HUES64 (cell line): Measurements from ENCODE around the gene SEC23A.

Source experiments
- H3K27ac ChIP-seq: 2 replicates; pipeline ENCODE4 v1.7.0; 2013; ENCODE audit warnings: low read depth, low read length, inconsistent platforms
- H3K27me3 ChIP-seq: 2 replicates; pipeline ENCODE4 v1.6.1; 2013; ENCODE audit warnings: mild to moderate bottlenecking, low read length; ENCODE audit not compliant: insufficient read depth
- H3K36me3 ChIP-seq: 2 replicates; pipeline ENCODE4 v1.6.1; 2013; ENCODE audit warnings: mild to moderate bottlenecking, low read length; ENCODE audit not compliant: insufficient read depth
- H3K4me1 ChIP-seq: 2 replicates; pipeline ENCODE4 v1.6.1; 2013; ENCODE audit warnings: mild to moderate bottlenecking, low read length, moderate library complexity; ENCODE audit not compliant: insufficient read depth
- H3K4me3 ChIP-seq: 2 replicates; pipeline ENCODE4 v1.5.1; 2013; ENCODE audit warnings: mild to moderate bottlenecking, low read length, moderate library complexity
- H3K9ac ChIP-seq: 2 replicates; pipeline ENCODE4 v1.6.1; 2013; ENCODE audit warnings: mild to moderate bottlenecking, low read depth, low read length
- H3K9me3 ChIP-seq: 2 replicates; pipeline ENCODE4 v1.6.1; 2013; ENCODE audit warnings: low read depth, low read length; ENCODE audit not compliant: insufficient read depth
- WGBS: fragments of 150-250, 120-280 bp; methylation state at CpG from one replicate; pipeline ENCODE4 v1.1.7; 2013; ENCODE audit warnings: missing lambda C conversion rate; 5-methylcytosine and 5-hydroxymethylcytosine counted together

The SEC23A gene

GRCh38 chr14:39006721-39007410, 96.2 kb downstream of the SEC23A start:
- Histone ChIP-seq H3K36me3 (no peaks in the 10 kb centered on the region), H3K4me1 (no peaks in the 10 kb centered on the region), H3K9me3 (no peaks in the 10 kb centered on the region), H3K9ac (no peak overlapping the region), H3K4me3 (no peak overlapping the region), H3K27ac (no peak overlapping the region), H3K27me3 (no peaks in the 10 kb centered on the region)
- 94% methylated on average over 3 of the region's 4 CpGs for WGBS

GRCh38 chr14:39005044-39005880, 97.8 kb downstream of the SEC23A start:
- H3K36me3 ChIP-seq: no peaks in the 10 kb centered on the region
- H3K27ac ChIP-seq: no peak overlapping the region
- H3K4me1 ChIP-seq: no peaks in the 10 kb centered on the region
- H3K27me3 ChIP-seq: no peaks in the 10 kb centered on the region
- H3K9ac ChIP-seq: no peak overlapping the region
- H3K9me3 ChIP-seq: no peaks in the 10 kb centered on the region
- H3K4me3 ChIP-seq: no peak overlapping the region
- WGBS: 93% methylated on average over 8 of the region's 8 CpGs

GRCh38 chr14:38999949-39000348, 103.1 kb downstream of the SEC23A start:
- no peak overlapping the region for H3K4me3 ChIP-seq
- H3K27me3 ChIP-seq: no peaks in the 10 kb centered on the region
- H3K9ac ChIP-seq: no peak overlapping the region
- no peaks in the 10 kb centered on the region for H3K4me1 ChIP-seq
- H3K36me3 ChIP-seq: no peaks in the 10 kb centered on the region
- H3K9me3 ChIP-seq: no peaks in the 10 kb centered on the region
- no peak overlapping the region for H3K27ac ChIP-seq
- 92% methylated on average over 1 of the region's 1 CpG for WGBS

GRCh38 chr14:38994731-38995130, 108.3 kb downstream of the SEC23A start:
- WGBS: 87% methylated on average over 3 of the region's 3 CpGs
- Histone ChIP-seq H3K27ac (no peak overlapping the region), H3K4me1 (no peaks in the 10 kb centered on the region), H3K27me3 (no peaks in the 10 kb centered on the region), H3K9ac (no peak overlapping the region), H3K4me3 (no peak overlapping the region), H3K9me3 (no peaks in the 10 kb centered on the region), H3K36me3 (no peaks in the 10 kb centered on the region)

GRCh38 chr14:38993981-38994380, 109.1 kb downstream of the SEC23A start:
- no peaks in the 10 kb centered on the region for H3K36me3 ChIP-seq
- no peaks in the 10 kb centered on the region for H3K9me3 ChIP-seq
- H3K9ac ChIP-seq: no peak overlapping the region
- no peaks in the 10 kb centered on the region for H3K27me3 ChIP-seq
- WGBS: 78% methylated on average over 1 of the region's 2 CpGs
- H3K4me3 ChIP-seq: no peak overlapping the region
- H3K27ac ChIP-seq: no peak overlapping the region
- no peaks in the 10 kb centered on the region for H3K4me1 ChIP-seq

GRCh38 chr14:38992067-38992844, 110.8 kb downstream of the SEC23A start:
- H3K9me3 ChIP-seq: no peaks in the 10 kb centered on the region
- no peaks in the 10 kb centered on the region for H3K27me3 ChIP-seq
- 92% methylated on average over 4 of the region's 4 CpGs for WGBS
- no peak overlapping the region for H3K27ac ChIP-seq
- no peak overlapping the region for H3K9ac ChIP-seq
- no peak overlapping the region for H3K4me3 ChIP-seq
- no peaks in the 10 kb centered on the region for H3K36me3 ChIP-seq
- H3K4me1 ChIP-seq: no peaks in the 10 kb centered on the region

- WGBS: no CpG with 5 or more reads among the region's 1 CpG
- H3K36me3 ChIP-seq: no peaks in the 10 kb centered on the region
- H3K4me3 ChIP-seq: no peak overlapping the region
- no peak overlapping the region for H3K27ac ChIP-seq
- H3K27me3 ChIP-seq: no peaks in the 10 kb centered on the region
- no peak overlapping the region for H3K9ac ChIP-seq
- H3K4me1 ChIP-seq: no peaks in the 10 kb centered on the region
- H3K9me3 ChIP-seq: no peaks in the 10 kb centered on the region
Measured at GRCh38 chr14:38991299-38991698, 111.7 kb downstream of the SEC23A start.

GRCh38 chr14:38989922-38990546, 113.0 kb downstream of the SEC23A start:
- no peak overlapping the region for H3K4me3 ChIP-seq
- H3K27ac ChIP-seq: no peak overlapping the region
- no peaks in the 10 kb centered on the region for H3K36me3 ChIP-seq
- H3K9ac ChIP-seq: no peak overlapping the region
- no peaks in the 10 kb centered on the region for H3K9me3 ChIP-seq
- 87% methylated on average over 2 of the region's 2 CpGs for WGBS
- H3K4me1 ChIP-seq: no peaks in the 10 kb centered on the region
- no peaks in the 10 kb centered on the region for H3K27me3 ChIP-seq

- H3K4me1 ChIP-seq: no peaks in the 10 kb centered on the region
- no peak overlapping the region for H3K9ac ChIP-seq
- no peaks in the 10 kb centered on the region for H3K27me3 ChIP-seq
- no peaks in the 10 kb centered on the region for H3K9me3 ChIP-seq
- WGBS: no CpG with 5 or more reads among the region's 2 CpGs
- no peak overlapping the region for H3K4me3 ChIP-seq
- H3K36me3 ChIP-seq: no peaks in the 10 kb centered on the region
- no peak overlapping the region for H3K27ac ChIP-seq
Measured at GRCh38 chr14:38987781-38988180, 115.3 kb downstream of the SEC23A start.

GRCh38 chr14:38982837-38983236, 120.2 kb downstream of the SEC23A start:
- Histone ChIP-seq H3K9ac (no peak overlapping the region), H3K27ac (no peak overlapping the region), H3K36me3 (no peaks in the 10 kb centered on the region), H3K4me1 (no peaks in the 10 kb centered on the region), H3K4me3 (no peak overlapping the region), H3K9me3 (no peaks in the 10 kb centered on the region), H3K27me3 (no peaks in the 10 kb centered on the region)
- WGBS: 0% methylated on average over 1 of the region's 1 CpG

GRCh38 chr14:38982278-38982677, 120.8 kb downstream of the SEC23A start:
- Histone ChIP-seq H3K27ac (no peak overlapping the region), H3K27me3 (no peaks in the 10 kb centered on the region), H3K9ac (no peak overlapping the region), H3K36me3 (no peaks in the 10 kb centered on the region), H3K9me3 (no peaks in the 10 kb centered on the region), H3K4me3 (no peak overlapping the region), H3K4me1 (no peaks in the 10 kb centered on the region)
- WGBS: 100% methylated on average over 1 of the region's 3 CpGs
